IMR-90 (cell line): ENCODE results near the gene CASQ1. TPM values are rescaled to one million over a fixed set of nuclear protein-coding genes. Genes with fewer than 3 reads are reported as not detected.

Experiments used
- ATAC-seq: fragments of 200-7000 bp; cut with Tn5 transposase; 2 replicates; pipeline ENCODE4 v1.9.1; 2020; ENCODE audit warnings: low read depth, mild to moderate bottlenecking, moderate library complexity
- BruUV-seq: library from RNA; stranded (reverse); fragments of 400-500 nt; replicated peaks from 2 replicates; lab custom pipeline; 2021; lab: Mats Ljungman, UMichigan
- CTCF ChIA-PET: fragments of 300-600 bp; formaldehyde crosslinking; extraction: SDS; loops from one replicate; lab custom pipeline; 2021; ENCODE audit warnings: antibody characterized with exemption; lab: Yijun Ruan, JAX
- POLR2A ChIA-PET: fragments of 300-600 bp; sonication (Branson Sonifier 250); formaldehyde crosslinking; loops from one replicate; lab custom pipeline; 2022; ENCODE audit warnings: antibody characterized with exemption; ENCODE audit not compliant: unreplicated experiment; lab: Charles Lee
- DNase-seq: peaks from one replicate; pipeline ENCODE4 v3.0.0; 2013
- H2AFZ ChIP-seq: replicated peaks from 2 replicates; pipeline ENCODE3; 2013; ENCODE audit warnings: low read length, mild to moderate bottlenecking; ENCODE audit not compliant: poor library complexity
- H2AK5ac ChIP-seq: 2 replicates; pipeline ENCODE4 v1.6.1; 2013; ENCODE audit warnings: low read depth, low read length, inconsistent platforms
- H2AK9ac ChIP-seq: replicated peaks from 2 replicates; pipeline ENCODE3; 2013; ENCODE audit warnings: mild to moderate bottlenecking, low read depth, low read length, moderate library complexity; ENCODE audit not compliant: poor library complexity
- H2BK120ac ChIP-seq: 2 replicates; pipeline ENCODE4 v1.6.1; 2013; ENCODE audit warnings: low read depth, low read length, inconsistent platforms
- H2BK15ac ChIP-seq: 3 replicates; pipeline ENCODE4 v1.6.1; 2013; ENCODE audit warnings: low read depth, low read length, inconsistent platforms
- H2BK20ac ChIP-seq: 2 replicates; pipeline ENCODE4 v1.6.1; 2013; ENCODE audit warnings: low read depth, mild to moderate bottlenecking, inconsistent platforms, low read length, moderate library complexity
- H2BK5ac ChIP-seq: 2 replicates; pipeline ENCODE4 v1.6.1; 2013; ENCODE audit warnings: mild to moderate bottlenecking, low read depth, low read length, inconsistent platforms; ENCODE audit not compliant: poor library complexity, severe bottlenecking
- H3K14ac ChIP-seq: replicated peaks from 2 replicates; pipeline ENCODE4 v1.6.1; 2013; ENCODE audit warnings: low read depth, low read length, inconsistent platforms
- H3K18ac ChIP-seq: 2 replicates; pipeline ENCODE4 v1.6.1; 2013; ENCODE audit warnings: low read depth, low read length, control low read depth
- H3K23ac ChIP-seq: 2 replicates; pipeline ENCODE4 v1.6.1; 2013; ENCODE audit warnings: low read depth, low read length, inconsistent platforms
- H3K27ac ChIP-seq: 2 replicates; pipeline ENCODE4 v1.5.1; 2013; ENCODE audit warnings: mild to moderate bottlenecking, control low read depth, low read length; ENCODE audit not compliant: insufficient read depth
- H3K27me3 ChIP-seq: 2 replicates; pipeline ENCODE4 v1.6.1; 2013; ENCODE audit warnings: low read length; ENCODE audit not compliant: control insufficient read depth, insufficient read depth
- H3K36me3 ChIP-seq: 2 replicates; pipeline ENCODE4 v1.6.1; 2013; ENCODE audit warnings: low read length, mixed read lengths; ENCODE audit not compliant: control insufficient read depth, insufficient read depth
- H3K4ac ChIP-seq: 2 replicates; pipeline ENCODE4 v1.6.1; 2013; ENCODE audit warnings: low read depth, low read length, inconsistent platforms
- H3K4me1 ChIP-seq: 2 replicates; pipeline ENCODE4 v1.6.1; 2013; ENCODE audit warnings: low read length, mixed read lengths; ENCODE audit not compliant: control insufficient read depth, insufficient read depth
- H3K4me2 ChIP-seq: 2 replicates; pipeline ENCODE4 v1.6.1; 2013; ENCODE audit warnings: low read depth, mild to moderate bottlenecking, control low read depth, low read length, moderate library complexity
- H3K4me3 ChIP-seq: 2 replicates; pipeline ENCODE4 v1.5.1; 2013; ENCODE audit warnings: low read depth, mild to moderate bottlenecking, control low read depth, low read length, moderate library complexity; ENCODE audit not compliant: insufficient read depth
- H3K56ac ChIP-seq: 2 replicates; pipeline ENCODE4 v1.6.1; 2013; ENCODE audit warnings: low read length, inconsistent platforms; ENCODE audit not compliant: insufficient read depth; ENCODE audit errors: extremely low read depth
- H3K79me1 ChIP-seq, 2 experiments: 2 replicates each; pipeline ENCODE4 v1.6.1; 2013; ENCODE audit warnings: low read length in 2 of 2, inconsistent platforms in 1 of 2, low read depth in 1 of 2
- H3K9ac ChIP-seq: 2 replicates; pipeline ENCODE4 v1.6.1; 2013; ENCODE audit warnings: low read depth, low read length, control low read depth
- H3K9me1 ChIP-seq: 2 replicates; pipeline ENCODE4 v1.6.1; 2013; ENCODE audit warnings: low read length, inconsistent platforms; ENCODE audit not compliant: insufficient read depth
- H3K9me3 ChIP-seq: 2 replicates; pipeline ENCODE4 v1.6.1; 2013; ENCODE audit warnings: low read length; ENCODE audit not compliant: control insufficient read depth, insufficient read depth
- H4K20me1 ChIP-seq: 2 replicates; pipeline ENCODE4 v1.6.1; 2013; ENCODE audit warnings: low read length, inconsistent platforms; ENCODE audit not compliant: insufficient read depth
- H4K5ac ChIP-seq: 2 replicates; pipeline ENCODE4 v1.6.1; 2013; ENCODE audit warnings: mild to moderate bottlenecking, low read depth, low read length, control low read depth
- H4K8ac ChIP-seq, 2 experiments: 2 replicates each; pipeline ENCODE4 v1.6.1; 2013; ENCODE audit warnings: low read depth in 2 of 2, low read length in 2 of 2, control low read depth in 1 of 2, inconsistent platforms in 1 of 2
- H4K91ac ChIP-seq: 2 replicates; pipeline ENCODE4 v1.6.1; 2013; ENCODE audit warnings: low read depth, low read length, inconsistent platforms; ENCODE audit not compliant: insufficient read depth
- BHLHE40 ChIP-seq: fragments of 150-350 bp; IDR thresholded peaks from 2 replicates; pipeline ENCODE4 v1.6.1; 2016; ENCODE audit warnings: mild to moderate bottlenecking, low read depth, low read length
- CEBPB ChIP-seq: IDR thresholded peaks from 2 replicates; pipeline ENCODE4 v1.6.1; 2012; ENCODE audit warnings: low read depth, low read length, improper control_type of control experiment
- CHD1 ChIP-seq: IDR thresholded peaks from 2 replicates; pipeline ENCODE4 v1.6.1; 2012; ENCODE audit warnings: low read depth, low read length, improper control_type of control experiment
- MAZ ChIP-seq: IDR thresholded peaks from 2 replicates; pipeline ENCODE4 v1.6.1; 2012; ENCODE audit warnings: low read depth, mild to moderate bottlenecking, low read length, improper control_type of control experiment, moderate library complexity, borderline replicate concordance
- MXI1 ChIP-seq: IDR thresholded peaks from 2 replicates; pipeline ENCODE4 v1.6.1; 2012; ENCODE audit warnings: low read depth, mild to moderate bottlenecking, low read length, moderate library complexity, borderline replicate concordance
- NFE2L2 ChIP-seq: fragments of 150-350 bp; IDR thresholded peaks from 2 replicates; pipeline ENCODE4 v1.6.1; 2016; ENCODE audit warnings: low read depth, mild to moderate bottlenecking, low read length
- RAD21 ChIP-seq: IDR thresholded peaks from 2 replicates; pipeline ENCODE4 v1.6.1; 2012; ENCODE audit warnings: low read length, improper control_type of control experiment
- RCOR1 ChIP-seq: IDR thresholded peaks from 2 replicates; pipeline ENCODE4 v1.6.1; 2012; ENCODE audit warnings: mild to moderate bottlenecking, low read length, improper control_type of control experiment; ENCODE audit not compliant: insufficient replicate concordance
- RFX5 ChIP-seq: IDR thresholded peaks from 2 replicates; pipeline ENCODE4 v1.8.0; 2012; ENCODE audit warnings: low read depth, mild to moderate bottlenecking, low read length, moderate library complexity
- SMC3 ChIP-seq: fragments of 150-350 bp; IDR thresholded peaks from 2 replicates; pipeline ENCODE4 v1.6.1; 2016; ENCODE audit warnings: low read depth, mild to moderate bottlenecking, antibody characterized with exemption, low read length, moderate library complexity
- USF2 ChIP-seq: fragments of 150-350 bp; IDR thresholded peaks from 2 replicates; pipeline ENCODE4 v1.6.1; 2017; ENCODE audit warnings: mild to moderate bottlenecking, antibody characterized with exemption, low read length, low read depth
- WGBS, 2 experiments: methylation state at CpG; one replicate each; pipeline versions ENCODE4 v1.1.5 to v1.1.7; 2013; ENCODE audit warnings: missing lambda C conversion rate in 2 of 2; ENCODE audit not compliant: insufficient read length in 1 of 2; ENCODE audit errors: extremely low coverage in 2 of 2; 5-methylcytosine and 5-hydroxymethylcytosine counted together
- dilution Hi-C: fragments of 300-500 bp; cut with HindIII; formaldehyde crosslinking; loops from one replicate; pipeline ENCODE4 v1.14.3; 2018; ENCODE audit warnings: low sequenced_read_pairs; ENCODE audit not compliant: unreplicated experiment
- in situ Hi-C: fragments of 300-500 bp; cut with MboI; formaldehyde crosslinking; loops from 3 replicates; pipeline ENCODE4 v1.14.3; 2019; ENCODE audit warnings: low sequenced_read_pairs, inconsistent platforms, mixed read lengths
- intact Hi-C: fragments of 100-400 bp; cut with micrococcal nuclease; formaldehyde crosslinking; loops from 2 replicates; pipeline ENCODE4 v1.10.0; 2022
- polyA plus RNA-seq, 3 experiments: library from polyadenylated mRNA; depleted of rRNA; stranded (reverse); fragments of >200 nt; gene quantifications; 2 replicates each; pipeline ENCODE4 v1.2.3, GENCODE V29; 2012; ENCODE audit warnings: low replicate concordance in 1 of 3
- total RNA-seq: library from RNA; depleted of rRNA; stranded (reverse); fragments of >200 nt; gene quantifications from 2 replicates; pipeline ENCODE4 v1.2.3, GENCODE V29; 2012
- TF ChIP-seq, protein P1 (sequence below): fragments of 150-350 bp; IDR thresholded peaks from 2 replicates; pipeline ENCODE4 v1.6.1; 2016; ENCODE audit warnings: low read depth, mild to moderate bottlenecking, low read length, moderate library complexity, borderline replicate concordance

CASQ1 gene
- total and polyA plus RNA-seq, 2 of the 4 experiments (the other 2 are of a cell fraction) = 0.18 to 0.21 TPM

GRCh38 chr1:160222546-160222945 is 32.2 kb downstream of the CASQ1 start:
- peaks cover 17% of the 10 kb centered on the region for H3K4me1 ChIP-seq
- TF ChIP-seq SMC3 (no peak), CHD1 (no peak), RFX5 (no peak), NFE2L2 (no peak), MXI1 (no peak), RCOR1 (no peak), USF2 (no peak), CEBPB (no peak), MAZ (no peak), BHLHE40 (no peak), RAD21 (no peak)
- TF ChIP-seq, protein P1, sequence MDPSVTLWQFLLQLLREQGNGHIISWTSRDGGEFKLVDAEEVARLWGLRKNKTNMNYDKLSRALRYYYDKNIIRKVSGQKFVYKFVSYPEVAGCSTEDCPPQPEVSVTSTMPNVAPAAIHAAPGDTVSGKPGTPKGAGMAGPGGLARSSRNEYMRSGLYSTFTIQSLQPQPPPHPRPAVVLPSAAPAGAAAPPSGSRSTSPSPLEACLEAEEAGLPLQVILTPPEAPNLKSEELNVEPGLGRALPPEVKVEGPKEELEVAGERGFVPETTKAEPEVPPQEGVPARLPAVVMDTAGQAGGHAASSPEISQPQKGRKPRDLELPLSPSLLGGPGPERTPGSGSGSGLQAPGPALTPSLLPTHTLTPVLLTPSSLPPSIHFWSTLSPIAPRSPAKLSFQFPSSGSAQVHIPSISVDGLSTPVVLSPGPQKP = no peak
- no peak for ATAC-seq
- H3K14ac ChIP-seq = no peak overlapping the region
- H3K9me1 ChIP-seq = peaks cover 10% of the 10 kb centered on the region
- peaks cover 0 to 11% of the 10 kb centered on the region in 2 experiments; a peak in 2 of 4 replicates for H3K79me1 ChIP-seq
- no peak overlapping the region for H3K56ac ChIP-seq
- CTCF ChIA-PET = interaction anchor here (2.0 to 5.2 kb wide), 2 partner anchors 30 to 122 kb away, joined by 6 to 63 read pairs; no protein-coding TSS in a partner anchor
- no peak overlapping the region for H2BK15ac ChIP-seq
- H3K27me3 ChIP-seq = no peaks in the 10 kb centered on the region
- no peak overlapping the region for H4K8ac ChIP-seq
- no peaks in the 10 kb centered on the region for H3K9me3 ChIP-seq
- no peak overlapping the region for H3K4ac ChIP-seq
- POLR2A ChIA-PET = no interaction called here
- H3K4me3 ChIP-seq = no peak overlapping the region
- no peak overlapping the region for H4K5ac ChIP-seq
- H3K4me2 ChIP-seq = no peak overlapping the region
- H2BK120ac ChIP-seq = no peak overlapping the region
- H3K27ac ChIP-seq = no peak overlapping the region
- H2BK20ac ChIP-seq = no peak overlapping the region
- no TSS peak for BruUV-seq
- H2AFZ ChIP-seq = no peak overlapping the region
- H4K20me1 ChIP-seq = peaks cover 20% of the 10 kb centered on the region
- DNase-seq = no peak
- dilution Hi-C loops = no loop called here
- intact Hi-C loops = no loop called here
- in situ Hi-C loops = no loop called here
- no peak overlapping the region for H2AK5ac ChIP-seq
- H2AK9ac ChIP-seq = no peak overlapping the region
- no peak overlapping the region for H4K91ac ChIP-seq
- H3K9ac ChIP-seq = no peak overlapping the region
- peaks cover 55% of the 10 kb centered on the region for H3K36me3 ChIP-seq
- H3K18ac ChIP-seq = no peak overlapping the region
- H3K23ac ChIP-seq = no peak overlapping the region
- H2BK5ac ChIP-seq = no peak overlapping the region
- WGBS, 2 experiments = no CpG with 5 or more reads among the region's 3 CpGs
